Kidney epithelial cell (primary cell): ENCODE results near the gene ZNF148. TPM values are rescaled to one million over a fixed set of nuclear protein-coding genes. Genes with fewer than 3 reads are reported as not detected.

Experiments used
- DNase-seq: peaks from one replicate; pipeline ENCODE4 v3.0.0-alpha.2; 2010; ENCODE audit warnings: low read depth
- H3K27me3 ChIP-seq: 2 replicates; pipeline ENCODE4 v1.6.0; 2011; ENCODE audit warnings: low read length; ENCODE audit not compliant: control insufficient read depth, insufficient read depth
- H3K36me3 ChIP-seq: 2 replicates; pipeline ENCODE4 v1.5.1; 2011; ENCODE audit warnings: low read length; ENCODE audit not compliant: control insufficient read depth, insufficient read depth
- H3K4me3 ChIP-seq: 2 replicates; pipeline ENCODE4 v1.5.1; 2011; ENCODE audit warnings: low read depth, mild to moderate bottlenecking, control low read depth, low read length
- CTCF ChIP-seq: IDR thresholded peaks from 2 replicates; pipeline ENCODE4 v1.5.1; 2011; ENCODE audit warnings: mild to moderate bottlenecking, moderate library complexity, low read length, control low read depth, inconsistent platforms; ENCODE audit not compliant: insufficient read depth, poor library complexity, severe bottlenecking
- total RNA-seq: library from RNA; depleted of rRNA; stranded (reverse); fragments of >200 nt; gene quantifications from 2 replicates; pipeline ENCODE4 v1.2.3, GENCODE V29; 2015

The ZNF148 gene
- total RNA-seq, 1 donor from 2014 or later, result 22.8 TPM

GRCh38 chr3:125382298-125382697, 7.2 kb upstream of the ZNF148 start:
- H3K36me3 ChIP-seq, result no peaks in the 10 kb centered on the region
- no peak for DNase-seq
- no peak for TF ChIP-seq CTCF
- H3K4me3 ChIP-seq, result no peak overlapping the region
- H3K27me3 ChIP-seq, result no peaks in the 10 kb centered on the region

DNA sequence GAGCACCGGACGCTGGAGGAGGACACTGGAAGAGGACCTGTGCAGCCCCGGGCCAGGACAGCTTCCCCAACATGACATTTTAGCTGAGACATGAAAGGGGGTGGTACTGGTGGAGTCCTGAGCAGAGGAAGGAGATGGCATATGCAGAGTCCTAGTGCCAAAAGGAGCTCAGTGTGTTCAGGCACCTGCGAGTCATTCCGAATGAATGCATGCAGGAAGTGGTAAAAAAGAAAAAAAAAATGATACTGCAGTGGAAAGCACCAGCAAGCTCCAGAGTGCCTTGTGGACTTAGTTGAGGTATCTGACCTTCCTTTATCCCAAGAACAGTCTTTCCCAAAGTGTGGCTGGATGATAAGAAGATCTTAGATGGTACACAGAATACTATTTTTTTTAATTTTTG, 6.6 kb upstream of the ZNF148 start:
- DNase-seq, result no peak
- Histone ChIP-seq H3K4me3 (no peak overlapping the region), H3K36me3 (no peaks in the 10 kb centered on the region), H3K27me3 (no peaks in the 10 kb centered on the region)
- TF ChIP-seq CTCF, result no peak

DNA sequence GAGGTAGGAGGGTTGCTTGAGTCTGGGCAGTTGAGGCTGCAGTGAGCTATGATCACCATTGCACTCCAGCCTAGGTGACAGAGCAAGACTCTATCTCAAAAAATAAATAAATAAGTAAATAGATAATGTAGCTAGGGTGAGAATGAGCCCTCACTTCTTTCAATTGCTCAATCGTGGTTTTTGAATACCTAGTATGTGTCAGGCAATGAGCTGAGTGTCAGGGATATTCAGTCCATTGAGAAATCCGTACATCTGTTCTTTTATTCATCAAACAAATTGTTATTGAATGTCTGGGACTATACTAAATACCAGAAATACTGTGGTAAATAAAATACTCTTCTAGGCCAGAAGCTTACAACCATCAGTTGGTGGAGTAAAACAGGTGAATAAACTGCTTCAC, 6.2 kb upstream of the ZNF148 start:
- DNase-seq, result no peak
- H3K36me3 ChIP-seq, result no peaks in the 10 kb centered on the region
- H3K4me3 ChIP-seq, result no peak overlapping the region
- TF ChIP-seq CTCF, result no peak
- no peaks in the 10 kb centered on the region for H3K27me3 ChIP-seq

DNA sequence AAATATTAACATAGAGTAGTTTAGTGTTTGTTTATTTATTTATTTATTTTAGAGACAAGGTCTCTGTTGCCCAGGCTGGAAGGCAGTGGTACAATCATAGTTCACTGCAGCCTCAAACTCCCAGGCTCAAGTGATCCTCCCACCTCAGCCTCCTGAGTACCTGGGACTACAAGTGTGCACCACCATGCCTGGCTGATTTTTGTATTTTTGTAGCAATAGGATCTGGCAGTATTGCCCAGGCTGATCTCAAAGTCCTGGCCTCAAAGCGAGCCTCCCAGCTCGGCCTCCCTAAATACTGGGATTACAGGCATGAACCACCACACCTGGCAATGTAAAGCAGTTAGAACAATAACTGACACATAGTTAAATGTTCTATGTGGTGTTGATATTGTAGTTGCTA, 4.4 kb upstream of the ZNF148 start:
- no peak for TF ChIP-seq CTCF
- Histone ChIP-seq H3K4me3 (no peak overlapping the region), H3K36me3 (no peaks in the 10 kb centered on the region), H3K27me3 (no peaks in the 10 kb centered on the region)
- no peak for DNase-seq

GRCh38 chr3:125378762-125379161, 3.6 kb upstream of the ZNF148 start:
- no peaks in the 10 kb centered on the region for H3K36me3 ChIP-seq
- no peak overlapping the region for H3K4me3 ChIP-seq
- DNase-seq, result no peak
- H3K27me3 ChIP-seq, result no peaks in the 10 kb centered on the region
- TF ChIP-seq CTCF, result no peak

- DNase-seq, result no peak
- Histone ChIP-seq H3K27me3 (no peaks in the 10 kb centered on the region), H3K36me3 (no peaks in the 10 kb centered on the region), H3K4me3 (peak overlapping the region; percentile 69)
- TF ChIP-seq CTCF, result no peak
These were observed 990 bp upstream of the ZNF148 start for GRCh38 chr3:125375950-125376679.
